ENCODE data around the gene CPE. TPM values are rescaled to one million over a fixed set of nuclear protein-coding genes. Genes with fewer than 3 reads are reported as not detected.

The CPE gene
- total RNA-seq, 4 donors from 2014 or later, result 7.5 to 29.1 (median 12.3) TPM

- WGBS, 2 donors (ENCODE audit: low coverage in 1 of 2), result 19 to 22% methylated on average over 9 of the region's 9 CpGs
- peaks cover 0 to 3% (median 0%) of the 10 kb centered on the region in 4 donors for H3K4me1 ChIP-seq
- TF ChIP-seq POLR2AphosphoS5 (IDR thresholded peaks at IDR 0.05), result no peak
- no peak for TF ChIP-seq EP300 (IDR thresholded peaks at IDR 0.05; ENCODE audit: low read depth)
- TF ChIP-seq POLR2A (IDR thresholded peaks at IDR 0.05), result no peak
- peak; percentile 70 to 79 (median 75) for TF ChIP-seq CTCF (IDR thresholded peaks at IDR 0.05)
- intact Hi-C loops (cut with DNase I; ENCODE audit: low total_unique reads) (loop anchor here (5.0 kb wide), 1 partner anchor 338 kb away; no protein-coding TSS in a partner anchor), in situ Hi-C loops (cut with MboI; ENCODE audit: low pct_ligation_motif_present in 1 of 4, low pct_unique_long_range_greater_than_20kb in 1 of 4, low sequenced_read_pairs in 3 of 4) (loop anchor here (5.0 to 25.0 kb wide), 6 partner anchors 103 to 343 kb away; no protein-coding TSS in a partner anchor)
- no peaks in the 10 kb centered on the region for H3K27me3 ChIP-seq
- DNase-seq, result no peak
- H3K4me3 ChIP-seq, result no peak overlapping the region
- H3K27ac ChIP-seq, result no peak overlapping the region
- H3K36me3 ChIP-seq, result no peaks in the 10 kb centered on the region
- H3K9me3 ChIP-seq, result no peaks in the 10 kb centered on the region
These were observed 86.1 kb downstream of the CPE start for GRCh38 chr4:165464813-165465381.

GRCh38 chr4:165470009-165470408 is 91.2 kb downstream of the CPE start:
- Histone ChIP-seq H3K27ac (no peak overlapping the region), H3K27me3 (no peaks in the 10 kb centered on the region), H3K36me3 (no peaks in the 10 kb centered on the region), H3K9me3 (no peaks in the 10 kb centered on the region), H3K4me3 (no peak overlapping the region), H3K4me1 (no peaks in the 10 kb centered on the region)
- in situ Hi-C loops (cut with MboI; ENCODE audit: low pct_ligation_motif_present in 1 of 4, low pct_unique_long_range_greater_than_20kb in 1 of 4, low sequenced_read_pairs in 3 of 4), result loop anchor here in 1 of 4 donors (25.0 kb wide), 1 partner anchor 108 kb away; no protein-coding TSS in a partner anchor
- no peak for TF ChIP-seq POLR2AphosphoS5 (IDR thresholded peaks at IDR 0.05)
- no peak for TF ChIP-seq POLR2A (IDR thresholded peaks at IDR 0.05)
- no peak for TF ChIP-seq EP300 (IDR thresholded peaks at IDR 0.05; ENCODE audit: low read depth)
- no peak for TF ChIP-seq CTCF (IDR thresholded peaks at IDR 0.05)
- DNase-seq, result no peak
- 62 to 70% methylated on average over 2 of the region's 2 CpGs for WGBS, 2 donors (ENCODE audit: low coverage in 1 of 2)
- intact Hi-C loops (cut with DNase I; ENCODE audit: low total_unique reads), result no loop called here

DNA sequence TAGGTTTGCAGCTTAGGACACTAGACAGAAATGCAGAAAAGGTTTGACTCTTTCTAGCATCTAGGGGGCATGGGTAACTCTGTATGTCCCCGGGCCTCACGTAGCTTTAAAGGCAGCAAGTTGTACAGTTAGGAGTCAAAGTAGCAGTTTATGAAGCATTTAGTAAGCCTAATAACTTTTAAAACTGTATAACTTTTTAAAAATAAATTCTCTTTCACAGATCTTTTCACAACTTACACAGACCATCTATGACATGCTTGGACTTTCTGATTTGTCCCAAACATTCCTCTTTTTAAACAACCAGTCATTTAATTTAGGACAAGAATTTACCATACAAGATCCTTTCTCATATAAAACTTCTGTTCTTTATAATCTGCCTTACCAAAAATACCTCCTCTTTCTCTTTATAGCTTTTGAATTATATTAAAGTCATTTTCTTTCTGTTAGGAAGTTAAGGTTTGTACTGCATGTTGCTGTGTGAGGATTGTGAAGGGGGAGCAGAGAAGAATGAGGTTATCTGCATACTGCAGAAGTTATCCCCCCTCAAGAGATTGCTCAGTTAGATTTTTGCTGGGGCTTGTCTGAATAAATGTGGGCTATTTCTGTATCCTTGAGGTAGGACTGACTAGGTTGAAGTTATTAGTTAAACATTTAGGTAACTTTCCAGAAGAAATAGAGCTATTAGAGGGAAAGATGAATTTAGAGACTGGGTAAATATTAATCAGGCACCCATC is 94.3 kb downstream of the CPE start:
- in situ Hi-C loops (cut with MboI; ENCODE audit: low pct_ligation_motif_present in 1 of 4, low pct_unique_long_range_greater_than_20kb in 1 of 4, low sequenced_read_pairs in 3 of 4), result loop anchor here in 1 of 4 donors (25.0 kb wide), 1 partner anchor 111 kb away; no protein-coding TSS in a partner anchor
- 61 to 78% methylated on average over 2 of the region's 2 CpGs for WGBS, 2 donors (ENCODE audit: low coverage in 1 of 2)

More for the DNA sequence above, 94.3 kb downstream of the CPE start:
- no peak for DNase-seq
- Histone ChIP-seq H3K4me3 (no peak overlapping the region), H3K27me3 (no peaks in the 10 kb centered on the region), H3K27ac (no peak overlapping the region), H3K4me1 (no peaks in the 10 kb centered on the region), H3K9me3 (no peaks in the 10 kb centered on the region), H3K36me3 (no peaks in the 10 kb centered on the region)
- intact Hi-C loops (cut with DNase I; ENCODE audit: low total_unique reads), result no loop called here
- no peak for TF ChIP-seq POLR2AphosphoS5 (IDR thresholded peaks at IDR 0.05)
- no peak for TF ChIP-seq EP300 (IDR thresholded peaks at IDR 0.05; ENCODE audit: low read depth)
- TF ChIP-seq POLR2A (IDR thresholded peaks at IDR 0.05), result no peak
- no peak for TF ChIP-seq CTCF (IDR thresholded peaks at IDR 0.05)

Data from transverse colon (tissue), 4 donors.